ENCODE results near the gene CCDC82.
"Not testable (repeated sequence)": the region's sequence is repeated elsewhere in the genome, so short reads cannot be mapped to it uniquely, and the experiment has no call there.

Gene CCDC82

DNA sequence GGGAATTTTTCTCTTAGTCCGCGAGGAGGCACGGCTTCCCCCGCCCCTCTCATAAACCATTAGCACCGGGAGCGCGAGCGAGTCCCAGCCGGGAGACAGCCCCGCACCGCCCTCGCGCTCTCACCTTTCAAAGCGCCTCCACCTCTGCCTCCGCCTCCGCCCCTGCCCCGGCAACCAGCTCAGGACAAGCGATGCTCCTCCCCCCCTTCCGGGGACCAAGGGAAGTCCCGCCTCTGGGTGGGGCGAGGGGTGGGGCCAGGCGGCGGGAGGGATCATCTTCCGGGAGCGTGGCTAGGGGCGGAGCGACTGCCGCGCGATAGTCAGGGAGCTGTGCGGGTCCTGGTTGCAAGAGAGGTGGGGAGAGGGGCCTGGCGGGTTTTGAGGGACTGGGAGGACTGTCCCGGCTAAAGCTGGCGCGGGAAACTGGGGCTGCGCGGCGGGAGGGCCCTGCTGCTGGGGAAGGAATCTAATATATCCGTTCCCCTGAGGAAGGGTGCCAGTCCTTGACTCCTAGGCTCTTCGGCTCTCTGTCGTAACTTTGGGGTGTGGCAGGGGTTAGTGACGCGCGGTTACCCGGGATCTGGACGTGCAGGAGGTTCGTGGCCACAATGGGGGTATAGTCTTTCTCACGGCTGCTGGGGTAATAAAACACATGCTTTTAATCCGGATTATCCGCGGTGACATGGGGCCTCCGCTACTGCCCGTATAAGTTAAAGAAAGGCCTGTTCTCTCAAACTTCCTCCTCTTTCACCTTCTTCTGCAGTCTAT lies at the start of gene CCDC82, which contains the start of gene JRKL:
TSS of gene CCDC82 (minus strand) at position 193 of the 768 bp plus-strand sequence. CDS start 5,165 bp downstream, outside the sequence.
TSS of gene JRKL (plus strand) at position 294 of the 768 bp plus-strand sequence. CDS start 637 bp downstream, outside the sequence.
- DNase-seq (ENCODE audit: low read depth) = peak; percentile 93

- DNase-seq (ENCODE audit: low read depth) = not testable (repeated sequence)
These were observed 42.9 kb upstream of the CCDC82 start for GRCh38 chr11:96432654-96433053.

- DNase-seq (ENCODE audit: low read depth) = no peak
These were observed 41.0 kb upstream of the CCDC82 start for GRCh38 chr11:96430668-96431067.

GRCh38 chr11:96424693-96425092 lies 35.0 kb upstream of the CCDC82 start:
- peak; percentile 40 for DNase-seq (ENCODE audit: low read depth)

DNA sequence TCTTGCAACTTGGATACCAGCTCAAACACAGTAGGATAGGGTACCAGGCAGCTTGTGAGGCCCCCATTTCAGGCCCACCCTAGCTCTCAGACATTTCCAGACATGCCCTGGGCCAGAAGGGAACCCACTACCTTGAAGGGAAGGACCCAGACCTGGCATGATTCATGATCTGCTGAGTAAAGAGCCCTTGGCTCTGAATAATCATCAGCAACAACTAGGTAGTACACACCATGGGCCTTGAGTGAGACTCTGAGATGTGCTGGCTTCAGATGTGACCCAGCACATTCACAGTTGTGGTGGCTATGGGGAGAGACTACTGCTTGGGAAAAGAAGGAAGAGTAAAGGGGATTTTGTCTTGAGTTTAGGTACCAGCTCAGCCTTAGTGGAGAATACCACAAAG lies 23.7 kb upstream of the CCDC82 start:
- DNase-seq (ENCODE audit: low read depth) = no peak

GRCh38 chr11:96412761-96413381 lies 23.2 kb upstream of the CCDC82 start:
- no peak for DNase-seq (ENCODE audit: low read depth)

- DNase-seq (ENCODE audit: low read depth) = not testable (repeated sequence)
These were observed 21.7 kb upstream of the CCDC82 start for GRCh38 chr11:96411412-96411811.

DNA sequence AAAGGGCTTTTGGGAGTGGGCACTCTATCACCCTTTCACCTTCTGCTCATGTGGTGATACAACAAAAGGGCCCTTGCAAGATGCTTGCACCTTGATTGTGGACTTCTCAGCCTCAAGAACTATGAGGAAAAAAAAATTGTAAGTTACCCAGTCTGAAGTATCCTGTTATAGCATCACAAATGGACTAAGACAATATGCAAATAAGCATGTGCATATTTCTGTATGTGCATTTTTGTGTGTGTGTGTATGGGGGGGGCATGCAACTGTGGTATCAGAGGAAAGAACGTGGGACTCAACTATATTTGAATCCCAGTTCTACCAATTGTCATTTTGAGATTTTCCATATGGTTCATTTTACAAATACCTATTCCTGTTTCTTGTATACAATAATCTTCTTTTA lies 11.0 kb upstream of the CCDC82 start:
- DNase-seq (ENCODE audit: low read depth) = no peak

- no peak for DNase-seq (ENCODE audit: low read depth)
These were observed 8.2 kb upstream of the CCDC82 start for GRCh38 chr11:96397863-96398262.

DNA sequence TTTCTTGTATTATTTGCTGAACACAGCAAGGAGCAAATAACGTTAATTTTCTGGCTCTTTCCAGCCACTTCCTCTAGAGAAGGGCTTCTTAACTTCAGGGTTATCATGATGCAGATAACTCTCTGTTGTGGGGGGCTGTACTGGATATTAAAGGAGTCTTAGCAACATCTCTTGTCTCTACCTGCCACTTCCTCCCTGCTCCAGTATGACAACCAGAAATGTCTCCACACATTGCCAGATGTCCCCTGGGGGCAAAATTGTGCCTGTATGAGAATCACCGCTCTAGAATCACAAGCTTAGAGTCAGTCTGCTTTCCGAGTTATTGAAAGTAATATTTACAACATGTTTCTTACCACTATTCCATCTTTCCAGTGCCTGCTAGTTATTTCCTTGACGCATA lies 6.9 kb upstream of the CCDC82 start:
- DNase-seq (ENCODE audit: low read depth) = no peak

DNA sequence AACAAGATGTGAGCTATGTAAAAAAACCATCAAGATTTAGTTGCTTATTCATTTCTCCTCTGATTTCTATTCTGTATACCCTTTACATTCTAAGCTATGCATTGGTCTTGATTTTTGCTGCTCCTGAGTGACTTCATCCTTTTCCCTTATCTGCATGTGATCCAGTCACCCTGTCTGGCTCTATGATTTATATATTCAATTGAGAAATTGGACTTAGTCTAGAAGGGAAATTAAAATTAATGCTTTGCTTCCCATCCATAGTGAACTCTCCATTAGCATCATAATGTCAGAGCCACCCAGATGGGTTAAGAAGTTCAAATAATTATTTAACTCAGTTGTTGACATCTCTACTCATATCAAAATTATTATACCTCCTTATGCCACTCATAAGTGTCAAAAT lies 5.1 kb upstream of the CCDC82 start:
- no peak for DNase-seq (ENCODE audit: low read depth)

GRCh38 chr11:96393753-96394348 lies 4.1 kb upstream of the CCDC82 start:
- DNase-seq (ENCODE audit: low read depth) = peak; percentile 32

GRCh38 chr11:96391698-96392307 lies 2.1 kb upstream of the CCDC82 start:
- DNase-seq (ENCODE audit: low read depth) = no peak

DNA sequence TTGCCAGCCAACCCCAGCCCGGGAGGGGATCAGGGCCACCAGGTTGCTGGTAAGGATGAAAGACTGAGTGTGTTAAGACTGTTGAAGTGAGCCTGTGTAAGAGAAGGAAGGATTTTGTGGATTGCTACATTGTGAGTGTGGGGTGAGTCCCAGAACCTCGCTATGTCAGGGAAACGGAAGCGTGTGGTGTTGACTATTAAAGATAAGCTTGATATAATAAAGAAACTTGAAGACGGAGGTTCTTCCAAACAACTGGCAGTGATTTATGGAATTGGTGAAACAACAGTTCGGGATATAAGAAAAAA lies 728 bp upstream of the CCDC82 start:
- peak; percentile 8 for DNase-seq (ENCODE audit: low read depth)

DNA sequence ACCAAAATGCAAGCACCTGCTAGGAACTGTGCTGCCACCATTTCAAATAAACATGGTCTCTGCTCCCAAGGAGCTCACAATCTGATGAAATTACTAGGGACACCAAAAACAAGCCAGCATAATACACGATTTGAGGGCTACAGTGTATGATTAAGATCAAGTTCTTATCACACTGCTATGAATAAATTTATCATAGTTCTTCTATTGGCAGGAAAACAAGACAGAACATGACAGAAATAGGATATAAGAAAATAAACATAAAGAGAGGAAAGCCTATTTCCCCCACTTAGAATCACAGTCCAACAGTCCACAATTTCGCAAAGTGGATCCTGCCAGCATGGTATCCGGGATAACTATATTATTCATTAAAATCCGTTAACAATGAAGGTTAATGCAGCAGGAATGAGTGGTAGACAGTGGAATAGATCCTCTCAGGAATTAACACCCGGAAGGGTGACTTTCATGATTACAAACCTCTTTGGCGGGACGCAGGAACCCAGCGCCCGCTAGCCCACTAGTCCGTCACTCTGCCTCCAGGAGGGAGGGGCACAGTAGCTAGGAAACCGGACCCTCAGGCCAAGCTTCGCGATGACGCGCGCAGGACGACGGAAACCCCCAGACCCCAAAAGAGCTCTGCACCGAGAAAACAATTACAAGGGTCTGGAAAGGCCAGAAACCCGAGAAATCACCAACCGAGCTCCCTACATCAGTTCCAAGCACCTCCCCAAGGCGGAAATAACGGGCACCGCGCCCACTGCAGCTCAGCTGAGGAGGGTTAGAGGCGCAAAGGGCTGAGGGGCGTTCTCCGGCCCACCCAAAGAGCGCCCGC lies 607 bp downstream of the CCDC82 start:
- DNase-seq (ENCODE audit: low read depth) = no peak

DNA sequence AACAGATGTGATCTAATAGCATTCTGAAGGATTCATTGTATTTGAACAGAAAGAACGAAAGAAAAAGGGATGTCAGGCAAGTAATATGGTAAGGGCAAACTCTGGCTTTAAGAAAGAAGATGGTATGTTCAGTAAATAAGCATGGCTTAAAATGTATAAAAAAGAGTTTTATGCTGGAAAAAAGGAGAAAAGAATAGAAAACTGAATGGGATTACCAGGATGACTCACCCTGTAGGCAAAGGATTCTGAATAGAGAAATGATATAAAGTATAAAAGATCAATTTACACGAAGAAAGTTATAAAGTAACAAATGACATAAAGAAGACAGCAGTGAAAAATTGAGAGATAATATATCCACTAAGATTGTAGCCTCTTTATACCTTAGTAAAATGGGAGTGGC lies 4.5 kb downstream of the CCDC82 start:
- no peak for DNase-seq (ENCODE audit: low read depth)

GRCh38 chr11:96384156-96384555 lies 5.6 kb downstream of the CCDC82 start:
- DNase-seq (ENCODE audit: low read depth) = no peak

DNA sequence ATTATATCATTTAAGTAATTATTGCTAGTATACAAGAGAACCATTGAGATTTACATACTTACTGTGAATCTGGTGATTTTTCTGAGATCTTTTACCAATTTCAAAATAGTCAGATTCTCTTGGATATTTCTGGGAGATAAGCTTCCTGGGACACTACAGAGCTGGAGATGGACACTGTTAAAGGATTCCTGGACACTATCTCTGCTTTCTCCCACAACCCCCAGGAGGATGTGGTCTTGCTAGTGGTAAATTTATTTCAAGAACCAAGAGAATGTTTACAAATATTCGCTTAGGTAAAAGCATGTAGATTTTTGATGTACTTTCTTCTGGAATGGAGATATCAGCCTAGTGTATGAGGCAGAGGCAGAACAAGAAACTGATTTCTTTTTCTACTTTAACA lies 12.9 kb downstream of the CCDC82 start:
- no peak for DNase-seq (ENCODE audit: low read depth)

- DNase-seq (ENCODE audit: low read depth) = no peak
These were observed 15.9 kb downstream of the CCDC82 start for GRCh38 chr11:96373826-96374225.

DNA sequence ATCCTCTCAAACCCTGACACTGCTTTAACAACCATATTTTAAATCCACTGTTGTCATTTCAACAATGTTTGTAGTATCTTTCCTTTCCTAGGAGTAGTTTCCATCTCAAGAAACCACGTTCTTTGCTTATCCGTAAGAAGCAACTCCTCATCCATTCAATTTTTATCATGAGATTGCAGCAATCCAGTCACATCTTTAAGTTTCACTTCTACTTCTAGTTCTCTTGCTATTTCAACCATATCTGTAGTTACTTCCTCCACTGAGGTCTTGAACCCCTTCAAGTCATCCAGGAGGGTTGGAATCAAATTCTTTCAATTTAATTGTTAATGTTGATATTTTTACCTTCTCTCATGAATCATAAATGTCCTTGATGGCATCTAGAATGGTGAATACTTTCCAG lies 22.4 kb downstream of the CCDC82 start:
- no peak for DNase-seq (ENCODE audit: low read depth)

- no peak for DNase-seq (ENCODE audit: low read depth)
These were observed 23.7 kb downstream of the CCDC82 start for GRCh38 chr11:96366024-96366423.

GRCh38 chr11:96365493-96365892 lies 24.2 kb downstream of the CCDC82 start:
- no peak for DNase-seq (ENCODE audit: low read depth)

All from fibroblast of gingiva (primary cell).